ENCODE measurements around the gene HHIPL1. TPM values are rescaled to one million over a fixed set of nuclear protein-coding genes. Genes with fewer than 3 reads are reported as not detected.

HHIPL1 gene
- total RNA-seq, 1 donor from 2014 or later = 1.8 TPM

Other genes with a start within 250 kb of the HHIPL1 start
- gene SETD3, start 164.3 kb upstream of the HHIPL1 start, total RNA-seq = 85.9 and 96.7 TPM in 2 replicates
- 25.2 and 49.1 TPM in 2 replicates for gene CCNK, start 163.7 kb upstream of the HHIPL1 start, total RNA-seq
- 11.0 and 11.6 TPM in 2 replicates for gene CCDC85C, start 40.9 kb upstream of the HHIPL1 start, total RNA-seq
- gene CYP46A1, start 39.2 kb downstream of the HHIPL1 start, total RNA-seq = 0.50 TPM in 1 of 2 replicates, not detected in the other
- gene EML1, start 148.3 kb downstream of the HHIPL1 start, total RNA-seq = 69.3 and 130 TPM in 2 replicates

Measured in renal cortical epithelial cell (primary cell).